Measurements from ENCODE around the gene HSPG2. TPM values are rescaled to one million over a fixed set of nuclear protein-coding genes. Genes with fewer than 3 reads are reported as not detected.

HSPG2 gene
- total RNA-seq, 5 donors from 2014 or later (not counting 1 experiment from before 2014, with no cell fraction given), result 4.4 to 9.3 (median 7.9) TPM

- POLR2A ChIA-PET, result no interaction called here
Observed at GRCh38 chr1:21913763-21914162, 23.3 kb downstream of the HSPG2 start.

GRCh38 chr1:21913258-21913657 is 23.9 kb downstream of the HSPG2 start:
- no peak overlapping the region for H3K27ac Mint-ChIP-seq
- ChIA-PET CTCF (no interaction called here), POLR2A (no interaction called here)
- Histone ChIP-seq H3K9me3 (no peaks in the 10 kb centered on the region), H3K4me3 (ENCODE audit: control insufficient read depth in 1 of 2, extremely low read depth in 1 of 2, low read length in 1 of 2) (no peak overlapping the region), H3K27ac (ENCODE audit: low read length) (peak overlapping the region; percentile 66), H3K27me3 (replicated peaks in 1 of 2; ENCODE audit: control insufficient read depth in 2 of 2, extremely low read depth in 1 of 2, insufficient read depth in 2 of 2, low read length in 1 of 2) (peaks cover 0 to 5% of the 10 kb centered on the region in 2 experiments), H3K4me1 (ENCODE audit: control insufficient read depth in 1 of 2, extremely low read depth in 1 of 2, insufficient read depth in 2 of 2, low read length in 2 of 2) (peaks cover 0 to 15% of the 10 kb centered on the region in 2 experiments), H3K36me3 (ENCODE audit: control insufficient read depth in 2 of 2, extremely low read depth in 1 of 2, insufficient read depth in 1 of 2, low read length in 1 of 2) (no peaks in the 10 kb centered on the region)
- H3K9me3 Mint-ChIP-seq, result no peaks in the 10 kb centered on the region
- DNase-seq, result no peak
- no peak overlapping the region for H3K4me3 Mint-ChIP-seq
- ATAC-seq (replicated peaks in 1 of 4), result no peak
- peaks cover 8 to 14% (median 10%) of the 10 kb centered on the region in 3 donors for H3K4me1 Mint-ChIP-seq
- no peaks in the 10 kb centered on the region for H3K36me3 Mint-ChIP-seq
- no peaks in the 10 kb centered on the region for H3K27me3 Mint-ChIP-seq
- WGBS (ENCODE audit: insufficient coverage), result 96% methylated on average over 3 of the region's 8 CpGs

More at GRCh38 chr1:21913763-21914162, 23.3 kb downstream of the HSPG2 start:
- Mint-ChIP-seq H3K9me3 (no peaks in the 10 kb centered on the region), H3K4me1 (peaks cover 8 to 14% (median 10%) of the 10 kb centered on the region in 3 donors), H3K27me3 (no peaks in the 10 kb centered on the region), H3K27ac (peak overlapping the region in 1 of 2 donors; percentile 34), H3K36me3 (no peaks in the 10 kb centered on the region), H3K4me3 (no peak overlapping the region)
- CTCF ChIA-PET, result no interaction called here
- 67% methylated on average over 2 of the region's 5 CpGs for WGBS (ENCODE audit: insufficient coverage)
- Histone ChIP-seq H3K27me3 (replicated peaks in 1 of 2; ENCODE audit: control insufficient read depth in 2 of 2, extremely low read depth in 1 of 2, insufficient read depth in 2 of 2, low read length in 1 of 2) (peaks cover 0 to 5% of the 10 kb centered on the region in 2 experiments), H3K4me3 (ENCODE audit: control insufficient read depth in 1 of 2, extremely low read depth in 1 of 2, low read length in 1 of 2) (no peak overlapping the region), H3K4me1 (ENCODE audit: control insufficient read depth in 1 of 2, extremely low read depth in 1 of 2, insufficient read depth in 2 of 2, low read length in 2 of 2) (peaks cover 0 to 15% of the 10 kb centered on the region in 2 experiments), H3K9me3 (no peaks in the 10 kb centered on the region), H3K27ac (ENCODE audit: low read length) (peak overlapping the region; percentile 66), H3K36me3 (ENCODE audit: control insufficient read depth in 2 of 2, extremely low read depth in 1 of 2, insufficient read depth in 1 of 2, low read length in 1 of 2) (no peaks in the 10 kb centered on the region)
- DNase-seq, result peak in 5 of 35 experiments; percentile 6 to 18 (median 17)
- ATAC-seq (replicated peaks in 1 of 4), result peak; percentile 34 to 63 (median 57)

- Histone ChIP-seq H3K27me3 (replicated peaks in 1 of 2; ENCODE audit: control insufficient read depth in 2 of 2, extremely low read depth in 1 of 2, insufficient read depth in 2 of 2, low read length in 1 of 2) (peaks cover 0 to 5% of the 10 kb centered on the region in 2 experiments), H3K9me3 (no peaks in the 10 kb centered on the region), H3K27ac (ENCODE audit: low read length) (no peak overlapping the region), H3K4me1 (ENCODE audit: control insufficient read depth in 1 of 2, extremely low read depth in 1 of 2, insufficient read depth in 2 of 2, low read length in 2 of 2) (peaks cover 0 to 15% of the 10 kb centered on the region in 2 experiments), H3K4me3 (ENCODE audit: control insufficient read depth in 1 of 2, extremely low read depth in 1 of 2, low read length in 1 of 2) (no peak overlapping the region), H3K36me3 (ENCODE audit: control insufficient read depth in 2 of 2, extremely low read depth in 1 of 2, insufficient read depth in 1 of 2, low read length in 1 of 2) (no peaks in the 10 kb centered on the region)
- Mint-ChIP-seq H3K36me3 (no peaks in the 10 kb centered on the region), H3K4me1 (peaks cover 8 to 14% (median 10%) of the 10 kb centered on the region in 3 donors), H3K4me3 (no peak overlapping the region), H3K27ac (no peak overlapping the region), H3K27me3 (no peaks in the 10 kb centered on the region), H3K9me3 (no peaks in the 10 kb centered on the region)
- POLR2A ChIA-PET, result no interaction called here
- no CpG with 5 or more reads among the region's 9 CpGs for WGBS (ENCODE audit: insufficient coverage)
- CTCF ChIA-PET, result no interaction called here
- no peak for ATAC-seq (replicated peaks in 1 of 4)
- DNase-seq, result no peak
Observed at GRCh38 chr1:21912038-21912758, 24.9 kb downstream of the HSPG2 start.

DNA sequence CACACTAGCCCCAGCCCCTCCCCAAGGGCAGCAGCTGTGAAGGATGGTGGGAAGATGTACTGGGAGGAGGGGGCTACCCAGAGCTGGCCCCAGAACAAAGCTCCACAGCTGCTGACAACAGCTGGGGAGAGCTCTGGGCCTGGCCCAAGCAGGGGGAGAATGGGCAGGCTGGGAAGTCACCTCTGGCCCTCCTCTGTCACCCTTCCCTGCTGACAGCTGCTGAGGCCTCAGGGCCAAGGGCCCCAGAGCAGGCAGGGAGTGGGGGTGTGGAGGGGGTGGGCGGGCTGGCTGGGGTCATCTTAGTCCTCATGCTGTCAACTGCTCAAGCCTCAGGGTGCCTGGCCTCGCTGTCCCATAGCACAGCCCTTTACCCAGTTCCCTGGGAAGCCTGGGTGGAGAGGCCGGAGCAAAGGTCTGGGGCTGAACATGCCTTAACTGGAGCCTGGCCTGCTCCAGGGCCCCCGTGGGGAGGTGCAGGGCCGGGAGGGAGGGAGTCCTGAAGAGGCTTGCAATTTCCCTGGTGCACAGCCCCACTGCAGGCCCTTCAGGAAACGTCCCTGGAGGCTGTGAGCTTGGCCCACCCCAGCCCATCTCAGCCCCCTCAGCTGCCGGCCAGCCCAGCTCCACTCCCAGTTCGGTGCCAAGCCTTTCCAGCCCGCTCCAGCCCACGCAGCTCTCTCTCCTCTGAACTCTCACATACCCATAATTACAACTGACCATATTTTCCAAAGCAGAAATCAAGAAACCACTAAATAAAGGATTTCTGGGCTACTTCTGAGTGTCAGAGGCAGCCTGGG is 25.7 kb downstream of the HSPG2 start:
- Histone ChIP-seq H3K27ac (ENCODE audit: low read length) (no peak overlapping the region), H3K27me3 (replicated peaks in 1 of 2; ENCODE audit: control insufficient read depth in 2 of 2, extremely low read depth in 1 of 2, insufficient read depth in 2 of 2, low read length in 1 of 2) (peaks cover 0 to 5% of the 10 kb centered on the region in 2 experiments), H3K9me3 (no peaks in the 10 kb centered on the region), H3K4me3 (ENCODE audit: control insufficient read depth in 1 of 2, extremely low read depth in 1 of 2, low read length in 1 of 2) (no peak overlapping the region), H3K36me3 (ENCODE audit: control insufficient read depth in 2 of 2, extremely low read depth in 1 of 2, insufficient read depth in 1 of 2, low read length in 1 of 2) (no peaks in the 10 kb centered on the region), H3K4me1 (ENCODE audit: control insufficient read depth in 1 of 2, extremely low read depth in 1 of 2, insufficient read depth in 2 of 2, low read length in 2 of 2) (peaks cover 0 to 15% of the 10 kb centered on the region in 2 experiments)
- Mint-ChIP-seq H3K9me3 (no peaks in the 10 kb centered on the region), H3K27me3 (no peaks in the 10 kb centered on the region), H3K4me1 (peaks cover 8 to 14% (median 10%) of the 10 kb centered on the region in 3 donors), H3K4me3 (no peak overlapping the region), H3K36me3 (no peaks in the 10 kb centered on the region), H3K27ac (no peak overlapping the region)
- 81% methylated on average over 4 of the region's 10 CpGs for WGBS (ENCODE audit: insufficient coverage)
- ChIA-PET CTCF (interaction anchor here in 1 of 2 donors (0.6 kb wide), 1 partner anchor 37 kb away, joined by 4 read pairs; no protein-coding TSS in a partner anchor), POLR2A (no interaction called here)
- no peak for DNase-seq
- no peak for ATAC-seq (replicated peaks in 1 of 4)

DNA sequence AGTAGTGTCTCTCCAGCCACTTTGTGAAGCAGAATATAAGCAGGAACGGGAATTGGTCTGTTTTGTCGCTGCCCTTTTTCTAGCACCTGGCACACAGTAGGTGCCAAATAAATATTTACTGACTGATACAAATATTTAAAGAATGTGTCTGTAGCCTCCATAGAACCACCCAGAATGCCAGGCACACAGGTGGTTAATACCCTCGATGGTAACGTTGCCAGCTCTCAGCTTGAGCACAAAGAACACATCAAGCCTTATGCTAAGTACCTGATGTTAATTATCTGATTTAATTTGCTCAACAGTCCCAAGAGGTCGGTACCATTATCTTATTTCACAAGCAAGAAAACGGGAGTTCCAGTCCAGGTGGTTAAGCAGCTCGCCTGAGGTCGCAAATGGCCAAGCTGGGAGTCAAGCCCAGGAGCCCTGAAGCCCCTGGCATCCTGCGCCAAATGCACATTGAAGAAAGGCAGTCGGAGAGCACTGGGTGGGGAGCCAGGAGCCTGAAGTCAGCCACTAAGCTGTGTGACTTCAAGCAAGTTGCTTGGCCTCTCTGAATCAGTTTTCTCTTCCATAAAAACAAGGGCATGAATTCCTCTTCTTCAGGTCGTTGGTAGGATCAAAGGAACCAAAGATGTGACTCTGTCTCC is 26.4 kb downstream of the HSPG2 start:
- Histone ChIP-seq H3K4me3 (ENCODE audit: control insufficient read depth in 1 of 2, extremely low read depth in 1 of 2, low read length in 1 of 2) (no peak overlapping the region), H3K36me3 (ENCODE audit: control insufficient read depth in 2 of 2, extremely low read depth in 1 of 2, insufficient read depth in 1 of 2, low read length in 1 of 2) (no peaks in the 10 kb centered on the region), H3K27me3 (replicated peaks in 1 of 2; ENCODE audit: control insufficient read depth in 2 of 2, extremely low read depth in 1 of 2, insufficient read depth in 2 of 2, low read length in 1 of 2) (peaks cover 0 to 5% of the 10 kb centered on the region in 2 experiments), H3K9me3 (no peaks in the 10 kb centered on the region), H3K27ac (ENCODE audit: low read length) (no peak overlapping the region), H3K4me1 (ENCODE audit: control insufficient read depth in 1 of 2, extremely low read depth in 1 of 2, insufficient read depth in 2 of 2, low read length in 2 of 2) (peaks cover 0 to 15% of the 10 kb centered on the region in 2 experiments)
- peaks cover 8 to 14% (median 10%) of the 10 kb centered on the region in 3 donors for H3K4me1 Mint-ChIP-seq
- DNase-seq (no peak), ATAC-seq (replicated peaks in 1 of 4) (no peak)
- POLR2A ChIA-PET, result no interaction called here
- no peaks in the 10 kb centered on the region for H3K36me3 Mint-ChIP-seq
- no peak overlapping the region for H3K27ac Mint-ChIP-seq
- CTCF ChIA-PET, result no interaction called here
- no peaks in the 10 kb centered on the region for H3K27me3 Mint-ChIP-seq
- H3K9me3 Mint-ChIP-seq, result no peaks in the 10 kb centered on the region
- no peak overlapping the region for H3K4me3 Mint-ChIP-seq
- WGBS (ENCODE audit: insufficient coverage), result 82% methylated on average over 6 of the region's 11 CpGs

- no peaks in the 10 kb centered on the region for H3K9me3 ChIP-seq
- Mint-ChIP-seq H3K27ac (peak overlapping the region in 1 of 2 donors; percentile 44), H3K36me3 (no peaks in the 10 kb centered on the region), H3K4me3 (no peak overlapping the region), H3K27me3 (no peaks in the 10 kb centered on the region), H3K4me1 (peaks cover 8 to 14% (median 10%) of the 10 kb centered on the region in 3 donors), H3K9me3 (no peaks in the 10 kb centered on the region)
- no peaks in the 10 kb centered on the region for H3K36me3 ChIP-seq (ENCODE audit: control insufficient read depth in 2 of 2, extremely low read depth in 1 of 2, insufficient read depth in 1 of 2, low read length in 1 of 2)
- H3K27ac ChIP-seq (ENCODE audit: low read length), result no peak overlapping the region
- H3K4me3 ChIP-seq (ENCODE audit: control insufficient read depth in 1 of 2, extremely low read depth in 1 of 2, low read length in 1 of 2), result no peak overlapping the region
- ChIA-PET CTCF (no interaction called here), POLR2A (no interaction called here)
- H3K4me1 ChIP-seq (ENCODE audit: control insufficient read depth in 1 of 2, extremely low read depth in 1 of 2, insufficient read depth in 2 of 2, low read length in 2 of 2), result peaks cover 0 to 15% of the 10 kb centered on the region in 2 experiments
- DNase-seq, result peak in 14 of 35 experiments; percentile 4 to 41 (median 16)
- WGBS (ENCODE audit: insufficient coverage), result 60% methylated on average over 6 of the region's 9 CpGs
- ATAC-seq (replicated peaks in 1 of 4), result peak; percentile 41 to 93 (median 52)
- H3K27me3 ChIP-seq (replicated peaks in 1 of 2; ENCODE audit: control insufficient read depth in 2 of 2, extremely low read depth in 1 of 2, insufficient read depth in 2 of 2, low read length in 1 of 2), result peaks cover 0 to 5% of the 10 kb centered on the region in 2 experiments
Observed at GRCh38 chr1:21909787-21910503, 27.2 kb downstream of the HSPG2 start.

Data from T-cell (primary cell).